KOPT-K1 (cell line): Measurements from ENCODE around the gene WEE1.
"Not testable (repeated sequence)": the region's sequence is repeated elsewhere in the genome, so short reads cannot be mapped to it uniquely, and the experiment has no call there.

Source experiments
- H3K27ac ChIP-seq: fragments of 200-600 bp; sonication (generic); 2 replicates; pipeline ENCODE4 v1.5.1; 2016; ENCODE audit warnings: antibody characterized with exemption, mild to moderate bottlenecking, low read depth, low read length; ENCODE audit not compliant: poor library complexity, severe bottlenecking
- H3K36me3 ChIP-seq: fragments of 200-600 bp; sonication (generic); 2 replicates; pipeline ENCODE4 v1.5.1; 2017; ENCODE audit warnings: antibody characterized with exemption, mild to moderate bottlenecking, low read length, moderate library complexity; ENCODE audit not compliant: insufficient read depth
- H3K9me3 ChIP-seq: fragments of 200-600 bp; sonication (generic); 2 replicates; pipeline ENCODE4 v1.5.1; 2017; ENCODE audit warnings: antibody characterized with exemption, low read length, mild to moderate bottlenecking; ENCODE audit not compliant: insufficient read depth, poor library complexity, severe bottlenecking

WEE1 gene

DNA sequence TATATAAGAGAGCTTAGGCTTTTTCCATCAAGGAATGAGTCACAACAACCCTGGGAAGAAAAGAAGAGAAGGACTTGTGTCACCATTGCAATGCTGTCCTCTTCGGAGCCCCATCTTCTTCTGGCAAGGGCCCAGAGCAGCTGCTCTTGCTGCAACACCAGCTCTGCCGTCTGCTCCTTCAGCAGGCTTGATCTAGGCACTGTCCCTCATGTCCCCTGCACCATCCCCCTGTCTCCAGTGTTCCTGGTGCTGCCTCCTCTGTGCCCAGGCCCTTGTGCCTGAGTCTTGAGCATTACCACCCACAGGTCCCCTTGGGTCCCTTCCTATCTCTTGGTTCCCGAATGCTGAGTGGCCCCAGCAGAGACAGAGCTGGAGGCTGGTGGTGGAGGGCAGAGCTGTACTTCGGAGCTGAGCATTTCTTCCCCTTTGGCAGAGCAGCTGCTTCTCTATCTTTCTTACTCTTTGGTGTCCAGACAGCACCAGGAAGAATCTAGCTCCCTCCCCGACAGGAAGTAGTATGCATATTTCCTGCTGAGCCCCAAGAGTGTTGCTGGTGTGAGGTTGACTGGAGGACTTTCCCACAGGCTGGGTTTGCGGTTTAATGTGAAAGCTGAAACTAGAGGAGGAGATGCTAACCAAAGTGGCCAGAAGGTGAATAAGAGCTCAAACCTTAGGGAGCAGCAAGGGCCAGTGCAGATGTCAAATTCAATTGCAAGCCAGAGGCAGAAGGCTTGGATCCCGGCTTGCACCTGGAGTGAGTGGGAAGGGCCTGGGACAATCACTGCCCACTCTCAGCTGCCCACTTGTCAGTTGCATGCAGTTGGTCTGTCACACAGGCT, 27.8 kb downstream of the WEE1 start:
- Histone ChIP-seq H3K27ac (peak overlapping the region; percentile 77), H3K9me3 (no peaks in the 10 kb centered on the region), H3K36me3 (no peaks in the 10 kb centered on the region)

DNA sequence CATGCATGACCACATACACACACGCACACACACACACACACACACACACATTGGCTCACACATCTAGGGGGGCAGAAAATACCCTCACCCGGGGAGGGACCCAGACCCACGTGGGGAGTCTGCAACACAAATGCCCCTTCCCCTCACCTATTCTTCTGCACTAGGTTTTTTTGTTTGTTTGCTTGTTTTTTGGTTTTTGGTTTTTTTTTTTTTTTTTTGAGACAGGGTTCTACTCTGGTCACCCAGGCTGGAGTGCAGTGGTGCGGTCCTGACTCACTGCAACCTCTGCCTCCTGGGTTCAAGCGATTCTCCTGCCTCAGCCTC, 28.4 kb downstream of the WEE1 start:
- H3K36me3 ChIP-seq, result no peaks in the 10 kb centered on the region
- peak overlapping the region; percentile 77 for H3K27ac ChIP-seq
- H3K9me3 ChIP-seq, result no peaks in the 10 kb centered on the region

GRCh38 chr11:9603214-9603613, 29.7 kb downstream of the WEE1 start:
- not testable (repeated sequence) for H3K27ac ChIP-seq, H3K36me3 ChIP-seq, H3K9me3 ChIP-seq

- Histone ChIP-seq H3K9me3 (no peaks in the 10 kb centered on the region), H3K27ac (no peak overlapping the region), H3K36me3 (no peaks in the 10 kb centered on the region)
These were observed 30.7 kb downstream of the WEE1 start for GRCh38 chr11:9604134-9604533.

- Histone ChIP-seq H3K9me3 (no peaks in the 10 kb centered on the region), H3K36me3 (no peaks in the 10 kb centered on the region), H3K27ac (no peak overlapping the region)
These were observed 32.3 kb downstream of the WEE1 start for GRCh38 chr11:9605742-9606141.

GRCh38 chr11:9606809-9607510, 33.5 kb downstream of the WEE1 start:
- no peak overlapping the region for H3K27ac ChIP-seq
- no peaks in the 10 kb centered on the region for H3K36me3 ChIP-seq
- H3K9me3 ChIP-seq, result no peaks in the 10 kb centered on the region

DNA sequence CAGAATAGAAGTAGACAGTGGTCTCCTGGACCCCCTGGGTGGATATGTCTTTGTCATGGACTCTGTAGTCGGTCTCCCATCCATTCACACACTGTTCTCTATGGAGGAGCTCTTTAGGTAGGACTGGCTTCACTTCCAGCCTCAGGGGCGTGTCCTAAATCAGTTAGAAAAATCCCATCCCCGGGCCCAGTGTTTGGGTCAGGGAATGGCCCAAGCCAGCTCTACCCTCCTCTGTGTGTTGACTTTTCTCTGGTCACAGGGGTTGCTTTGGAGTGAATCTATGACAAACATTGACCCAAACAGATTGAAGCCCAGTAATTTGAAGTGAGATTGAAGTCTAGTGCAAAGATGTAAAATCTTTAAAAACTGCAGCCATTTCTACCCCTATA, 34.0 kb downstream of the WEE1 start:
- H3K9me3 ChIP-seq, result no peaks in the 10 kb centered on the region
- no peaks in the 10 kb centered on the region for H3K36me3 ChIP-seq
- H3K27ac ChIP-seq, result no peak overlapping the region

DNA sequence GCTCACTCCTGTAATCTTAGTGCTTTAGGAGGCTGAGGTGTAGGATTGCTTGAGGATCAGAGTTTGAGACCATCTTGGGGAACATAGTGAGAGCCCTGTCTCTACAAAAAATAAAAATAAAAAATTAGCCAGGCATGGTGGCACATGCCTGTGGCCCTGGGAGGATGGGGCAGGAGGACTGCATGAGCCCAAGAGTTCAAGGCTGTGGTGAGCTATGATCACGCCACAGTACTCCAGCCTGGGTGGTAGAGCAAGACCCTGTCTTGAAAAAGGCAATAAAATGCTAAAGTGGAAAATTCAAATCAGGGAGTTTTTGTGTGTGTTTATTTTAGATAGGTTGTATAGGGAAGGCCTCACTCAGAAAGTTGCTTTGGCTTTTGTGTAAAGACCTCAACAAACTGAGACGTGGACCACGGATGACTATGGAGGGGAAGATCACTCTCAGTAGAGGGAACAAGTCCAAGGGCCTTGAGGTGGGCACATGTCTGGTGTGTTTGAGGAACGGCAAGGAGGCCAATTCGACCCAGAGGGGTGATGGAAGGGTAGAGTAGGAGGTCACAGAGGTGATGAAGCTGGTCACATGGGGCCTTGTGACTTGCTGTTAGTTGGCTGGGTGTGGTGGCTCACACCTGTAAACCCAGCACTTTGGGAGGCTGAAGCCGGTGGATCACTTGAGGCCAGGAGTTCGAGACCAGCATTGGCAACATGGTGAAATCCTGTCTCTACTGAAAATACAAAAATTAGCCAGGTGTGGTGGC, 35.7 kb downstream of the WEE1 start:
- Histone ChIP-seq H3K27ac (no peak overlapping the region), H3K36me3 (no peaks in the 10 kb centered on the region), H3K9me3 (no peaks in the 10 kb centered on the region)

GRCh38 chr11:9609841-9610240, 36.4 kb downstream of the WEE1 start:
- H3K36me3 ChIP-seq, result no peaks in the 10 kb centered on the region
- no peak overlapping the region for H3K27ac ChIP-seq
- no peaks in the 10 kb centered on the region for H3K9me3 ChIP-seq

DNA sequence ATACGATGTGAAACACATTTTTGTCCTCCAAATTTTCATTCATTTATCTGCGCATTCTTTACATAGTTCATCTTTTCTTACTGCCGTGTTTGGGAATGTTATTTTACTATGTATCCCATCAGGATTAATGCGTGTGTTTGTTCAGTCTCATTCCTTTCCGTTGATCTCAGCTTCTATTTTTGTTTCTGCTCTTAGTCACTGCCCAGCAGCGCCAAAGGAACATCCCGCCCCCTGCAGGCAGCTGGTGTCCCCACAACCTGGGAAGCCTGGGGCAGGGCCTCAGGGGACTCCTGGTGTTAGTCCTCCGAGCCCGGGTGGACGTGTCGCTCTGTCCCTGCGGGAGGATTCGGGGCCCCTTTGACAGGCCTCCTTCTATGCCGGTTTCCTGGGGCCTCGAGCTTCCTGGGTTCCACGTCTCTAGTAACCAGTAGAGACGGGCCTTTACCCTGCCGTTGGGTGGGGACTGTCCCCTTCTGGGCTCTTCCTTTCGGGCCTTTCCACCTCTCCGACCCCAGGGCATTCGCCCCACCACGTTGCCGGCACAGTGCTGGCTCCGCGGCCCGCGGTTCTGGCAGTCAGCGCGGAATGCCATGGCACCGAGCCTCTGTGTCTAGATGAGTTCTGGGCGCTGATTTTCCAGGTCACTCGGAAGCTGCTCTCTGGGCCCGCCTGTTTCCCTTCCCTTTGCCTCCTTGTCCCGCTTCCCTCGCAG, 39.8 kb downstream of the WEE1 start:
- H3K9me3 ChIP-seq, result no peaks in the 10 kb centered on the region
- peak overlapping the region; percentile 61 for H3K27ac ChIP-seq
- no peaks in the 10 kb centered on the region for H3K36me3 ChIP-seq

GRCh38 chr11:9613830-9614762, 40.6 kb downstream of the WEE1 start:
- Histone ChIP-seq H3K9me3 (no peaks in the 10 kb centered on the region), H3K36me3 (no peaks in the 10 kb centered on the region), H3K27ac (peak overlapping the region; percentile 61)

- H3K36me3 ChIP-seq, result no peaks in the 10 kb centered on the region
- no peak overlapping the region for H3K27ac ChIP-seq
- H3K9me3 ChIP-seq, result no peaks in the 10 kb centered on the region
These were observed 41.6 kb downstream of the WEE1 start for GRCh38 chr11:9615031-9615451.

DNA sequence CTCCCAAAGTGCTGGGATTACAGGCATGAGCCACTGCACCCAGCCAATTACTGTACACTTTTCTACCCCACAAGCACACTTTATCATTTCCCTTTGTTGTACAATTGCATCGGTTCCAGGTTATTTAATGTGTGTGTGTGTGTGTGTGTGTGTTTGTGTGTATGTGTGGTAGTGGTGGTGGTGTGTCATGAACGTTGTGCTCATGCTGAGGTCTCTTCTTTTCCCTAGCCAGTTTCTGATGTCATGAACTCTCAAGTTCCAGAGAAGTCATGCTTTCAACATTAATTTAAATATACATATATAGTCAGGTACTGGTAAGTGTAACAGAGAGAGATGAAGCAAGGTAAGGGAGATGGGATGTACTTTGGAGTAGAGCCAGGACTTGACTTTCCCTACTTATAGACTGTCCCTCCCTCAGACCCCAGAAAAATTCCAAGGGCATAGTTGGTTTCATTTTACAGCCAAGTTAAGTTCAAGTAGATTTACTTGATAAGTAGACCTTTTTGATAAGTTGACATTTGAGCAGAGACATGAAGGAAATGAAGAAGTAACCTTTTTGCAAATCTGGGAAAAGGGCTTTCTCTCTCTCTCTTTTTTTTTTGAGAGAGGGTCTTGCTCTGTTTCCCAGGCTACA, 42.7 kb downstream of the WEE1 start:
- Histone ChIP-seq H3K36me3 (no peaks in the 10 kb centered on the region), H3K9me3 (no peaks in the 10 kb centered on the region), H3K27ac (no peak overlapping the region)

GRCh38 chr11:9616858-9617257, 43.4 kb downstream of the WEE1 start:
- Histone ChIP-seq H3K9me3 (no peaks in the 10 kb centered on the region), H3K27ac (no peak overlapping the region)

More at GRCh38 chr11:9616858-9617257, 43.4 kb downstream of the WEE1 start:
- no peaks in the 10 kb centered on the region for H3K36me3 ChIP-seq
